Thyroid gland (tissue), 4 donors: Measurements from ENCODE around the gene CAPZB. TPM values are rescaled to one million over a fixed set of nuclear protein-coding genes. Genes with fewer than 3 reads are reported as not detected.

Experiments
- DNase-seq, 2 donors: peaks; one replicate each; pipeline ENCODE4 v3.0.0-alpha.2; 2019
- H3K27ac ChIP-seq, 3 donors: fragments of 200-600 bp; sonication (generic); 1 replicate in 2 of 3; 2 replicates in 1 of 3; pipeline ENCODE4 v1.5.1; 2016 to 2019; ENCODE audit warnings: mild to moderate bottlenecking in 1 of 3, moderate library complexity in 1 of 3
- H3K27me3 ChIP-seq: fragments of 200-600 bp; sonication (generic); one replicate; pipeline ENCODE4 v1.5.1; 2019
- H3K36me3 ChIP-seq, 2 donors: fragments of 200-600 bp; sonication (generic); one replicate each; pipeline ENCODE4 v1.5.1; 2016 to 2019
- H3K4me1 ChIP-seq, 2 donors: fragments of 200-600 bp; sonication (generic); one replicate each; pipeline ENCODE4 v1.5.1; 2017 to 2019
- H3K4me3 ChIP-seq, 3 donors: fragments of 200-600 bp; sonication (generic); replicated peaks in 1 of 3; 1 replicate in 2 of 3; 2 replicates in 1 of 3; pipeline ENCODE4 v1.5.1; 2016; ENCODE audit warnings: mild to moderate bottlenecking in 1 of 3
- H3K9me3 ChIP-seq: fragments of 200-600 bp; sonication (generic); one replicate; pipeline ENCODE4 v1.5.1; 2017
- CTCF ChIP-seq, 6 experiments: fragments of 200-600 bp in 3 of 6; fragments of 450-650 bp in 3 of 6; sonication (generic) in 3 of 6; IDR thresholded peaks; one replicate each; pipeline ENCODE4 v1.5.1; 2016 to 2019; ENCODE audit warnings: antibody characterized with exemption in 6 of 6, mild to moderate bottlenecking in 2 of 6, inconsistent platforms in 1 of 6, moderate library complexity in 1 of 6
- POLR2A ChIP-seq, 2 donors: fragments of 450-650 bp; IDR thresholded peaks; one replicate each; pipeline ENCODE4 v1.6.1; 2017; ENCODE audit warnings: antibody characterized with exemption in 2 of 2, mild to moderate bottlenecking in 2 of 2, moderate library complexity in 1 of 2
- WGBS, 2 donors: methylation state at CpG; one replicate each; pipeline ENCODE4 v1.1.5; 2017; 5-methylcytosine and 5-hydroxymethylcytosine counted together
- intact Hi-C: fragments of 100-400 bp; cut with DNase I; formaldehyde crosslinking; loops from one replicate; pipeline ENCODE4 v1.15.1; 2023
- total RNA-seq, 4 donors: library from RNA; depleted of rRNA; stranded (reverse); fragments of >200 nt; gene quantifications; one replicate each; pipeline ENCODE4 v1.2.3, GENCODE V29; 2016

The CAPZB gene
- total RNA-seq, 4 donors from 2014 or later: 75.4 to 116 (median 93.1) TPM

DNA sequence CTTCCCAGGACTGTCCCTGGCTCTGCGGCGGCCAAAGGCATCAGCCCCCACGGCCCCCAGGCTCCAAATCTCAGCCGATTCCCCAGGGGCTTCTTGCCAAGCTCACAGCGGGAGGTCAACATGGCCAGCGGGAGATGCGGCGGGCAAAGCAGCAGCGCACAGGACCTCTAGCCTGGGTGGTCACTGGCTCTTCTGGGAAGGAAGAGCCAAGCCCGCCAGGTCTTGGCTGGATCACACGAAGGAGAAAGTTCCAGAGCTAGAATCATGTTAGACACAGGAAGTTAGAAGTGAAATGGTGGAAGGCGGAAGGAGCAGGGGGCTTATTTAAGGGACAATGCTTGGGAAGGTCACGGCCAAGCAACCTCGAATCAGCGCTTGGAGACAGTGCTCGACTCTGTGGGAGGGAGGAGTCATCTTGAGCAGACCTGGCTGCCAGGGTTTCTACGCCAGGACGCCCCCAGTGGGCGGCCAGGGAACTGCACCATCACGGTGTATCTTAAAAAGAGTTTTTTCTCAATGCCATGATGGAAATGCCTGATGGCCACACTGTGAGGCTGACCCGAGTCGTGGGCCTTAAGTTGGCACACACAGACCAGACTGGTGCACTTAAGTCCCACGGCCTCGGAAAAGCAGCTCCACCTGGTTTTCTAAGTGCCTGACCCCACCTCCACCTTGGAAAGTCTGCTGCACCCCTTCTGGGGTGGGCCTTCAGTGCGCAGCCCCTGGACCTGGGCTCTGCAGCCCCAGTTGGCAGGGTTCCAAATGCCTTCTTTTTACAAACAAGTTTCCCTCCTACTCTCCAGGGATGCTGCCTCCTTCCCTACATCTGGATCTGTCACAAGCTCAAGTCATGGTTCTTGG, 143.9 kb downstream of the CAPZB start:
- intact Hi-C loops: loop anchor here (2.0 to 10.0 kb wide), 2 partner anchors 243 to 309 kb away; no protein-coding TSS in a partner anchor
- no peak overlapping the region for H3K4me3 ChIP-seq
- no peaks in the 10 kb centered on the region for H3K9me3 ChIP-seq
- no peaks in the 10 kb centered on the region for H3K27me3 ChIP-seq
- 59 to 61% methylated on average over 21 to 24 of the region's 25 CpGs for WGBS, 2 donors
- peaks cover 0 to 6% of the 10 kb centered on the region in 2 donors for H3K4me1 ChIP-seq
- peaks cover 29 to 42% of the 10 kb centered on the region in 2 donors for H3K36me3 ChIP-seq
- peak; percentile 71 to 79 for DNase-seq
- TF ChIP-seq POLR2A (IDR thresholded peaks at IDR 0.05) (no peak), CTCF (IDR thresholded peaks at IDR 0.05) (peak; percentile 67 to 93 (median 80))
- H3K27ac ChIP-seq: no peak overlapping the region

GRCh38 chr1:19340387-19340937, 144.9 kb downstream of the CAPZB start:
- DNase-seq: no peak
- no peaks in the 10 kb centered on the region for H3K9me3 ChIP-seq
- intact Hi-C loops: loop anchor here (10.0 kb wide), 1 partner anchor 244 kb away; no protein-coding TSS in a partner anchor
- H3K4me3 ChIP-seq: no peak overlapping the region
- TF ChIP-seq POLR2A (IDR thresholded peaks at IDR 0.05) (no peak), CTCF (IDR thresholded peaks at IDR 0.05) (no peak)
- H3K4me1 ChIP-seq: peaks cover 0 to 6% of the 10 kb centered on the region in 2 donors
- no peaks in the 10 kb centered on the region for H3K27me3 ChIP-seq
- H3K36me3 ChIP-seq: peaks cover 29 to 40% of the 10 kb centered on the region in 2 donors
- WGBS, 2 donors: 96 to 98% methylated on average over 14 of the region's 14 CpGs
- no peak overlapping the region for H3K27ac ChIP-seq

DNA sequence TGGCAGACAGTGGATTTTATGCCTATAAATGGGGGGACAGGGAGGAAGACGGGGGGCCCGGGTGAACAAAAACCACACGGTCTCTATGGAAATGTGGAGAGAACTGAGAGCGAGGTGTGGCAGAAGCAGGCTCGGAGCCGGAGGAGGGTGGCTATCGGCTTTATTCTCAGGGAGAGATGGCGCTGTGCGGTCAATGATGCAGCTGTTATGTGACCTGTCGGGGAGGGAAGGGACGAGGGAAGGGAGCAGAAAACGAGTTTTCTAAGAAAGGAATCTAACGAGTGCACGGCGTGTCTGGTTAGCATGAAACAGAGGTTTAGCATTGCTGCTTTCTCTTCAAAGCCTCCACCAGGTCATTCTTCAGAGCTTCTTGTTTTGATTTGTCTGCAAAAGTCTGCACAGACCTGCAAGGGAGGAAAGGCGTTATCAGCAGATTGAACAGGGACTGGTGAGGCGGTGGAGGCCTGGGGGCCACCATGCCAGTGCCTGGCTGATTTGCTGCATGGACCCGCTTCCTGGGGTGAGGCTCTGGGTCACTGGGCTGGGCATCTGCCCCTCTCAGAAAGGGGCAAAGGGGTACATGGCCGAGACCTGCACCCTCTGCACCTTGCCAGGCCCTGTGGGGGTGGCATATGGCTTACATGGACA, 146.0 kb downstream of the CAPZB start:
- H3K27me3 ChIP-seq: no peaks in the 10 kb centered on the region
- no peak for DNase-seq
- H3K27ac ChIP-seq: no peak overlapping the region
- TF ChIP-seq POLR2A (IDR thresholded peaks at IDR 0.05): no peak
- no peak for TF ChIP-seq CTCF (IDR thresholded peaks at IDR 0.05)
- peaks cover 20 to 29% of the 10 kb centered on the region in 2 donors for H3K36me3 ChIP-seq
- intact Hi-C loops: no loop called here
- no peak overlapping the region for H3K4me3 ChIP-seq
- no peaks in the 10 kb centered on the region for H3K9me3 ChIP-seq
- WGBS, 2 donors: 90% methylated on average over 19 of the region's 19 CpGs
- peaks cover 0 to 6% of the 10 kb centered on the region in 2 donors for H3K4me1 ChIP-seq

GRCh38 chr1:19338323-19338762, 147.0 kb downstream of the CAPZB start:
- no peaks in the 10 kb centered on the region for H3K27me3 ChIP-seq
- H3K36me3 ChIP-seq: peaks cover 12 to 21% of the 10 kb centered on the region in 2 donors
- no peak overlapping the region for H3K27ac ChIP-seq
- peaks cover 0 to 6% of the 10 kb centered on the region in 2 donors for H3K4me1 ChIP-seq
- H3K4me3 ChIP-seq: no peak overlapping the region
- intact Hi-C loops: no loop called here
- WGBS, 2 donors: 68 to 69% methylated on average over 18 to 27 of the region's 27 CpGs
- TF ChIP-seq CTCF (IDR thresholded peaks at IDR 0.05): peak in 3 of 6 experiments; percentile 16 to 42 (median 40)
- TF ChIP-seq POLR2A (IDR thresholded peaks at IDR 0.05): no peak
- peak; percentile 46 to 52 for DNase-seq
- H3K9me3 ChIP-seq: no peaks in the 10 kb centered on the region
